OCI-LY7 (cell line): ENCODE measurements around the gene AP4B1.

Experiments
- EZH2phosphoT487 ChIP-seq: fragments of 200-600 bp; sonication (generic); IDR thresholded peaks from 2 replicates; pipeline ENCODE4 v1.6.1; 2018; ENCODE audit warnings: low read depth, borderline replicate concordance, mild to moderate bottlenecking, mixed run types, antibody characterized with exemption, low read length, moderate library complexity, mixed read lengths
- TF ChIP-seq, protein P1 (sequence below): fragments of 200-600 bp; sonication (generic); conservative IDR thresholded peaks from 2 replicates; pipeline ENCODE4 v1.5.1; 2014; ENCODE audit warnings: mild to moderate bottlenecking, antibody characterized with exemption, low read length, moderate library complexity, mixed read lengths

DNA sequence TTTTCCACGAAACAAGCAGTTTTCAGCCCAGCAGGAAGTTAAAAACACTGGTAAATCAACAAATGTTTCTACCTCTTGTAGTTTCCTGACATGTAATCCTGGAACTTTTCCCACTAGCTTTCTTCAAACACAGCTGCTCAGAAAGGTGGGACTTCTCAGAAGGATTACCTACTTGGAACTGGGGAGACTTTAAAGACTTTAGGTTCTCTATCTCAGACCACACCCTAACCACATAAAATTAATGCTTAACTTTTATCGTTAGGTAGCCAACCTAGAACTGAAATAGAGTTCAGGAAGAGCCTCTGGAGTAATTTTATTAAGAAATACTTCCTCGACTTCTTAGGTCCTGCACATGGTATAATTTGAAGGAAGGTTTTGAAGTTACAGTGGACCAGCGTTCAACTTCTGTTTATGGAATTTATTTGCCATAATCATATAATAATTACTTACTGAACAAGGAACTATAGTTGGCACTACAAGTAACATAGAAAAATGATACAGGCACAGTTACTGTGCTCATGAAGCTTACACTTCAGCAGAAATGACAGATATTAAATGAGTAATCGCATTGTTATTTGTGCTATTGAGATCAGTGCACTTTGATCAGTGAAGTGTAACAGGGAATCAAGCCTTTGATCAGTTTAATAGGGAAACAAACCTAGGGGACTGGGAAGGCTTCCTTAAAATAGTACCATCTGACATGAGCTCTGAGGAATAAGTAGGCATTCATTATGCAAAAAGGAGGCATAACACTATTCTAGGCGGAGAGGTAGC lies 17.0 kb downstream of the AP4B1 start, which contains the start of gene BCL2L15:
- TF ChIP-seq, protein P1, sequence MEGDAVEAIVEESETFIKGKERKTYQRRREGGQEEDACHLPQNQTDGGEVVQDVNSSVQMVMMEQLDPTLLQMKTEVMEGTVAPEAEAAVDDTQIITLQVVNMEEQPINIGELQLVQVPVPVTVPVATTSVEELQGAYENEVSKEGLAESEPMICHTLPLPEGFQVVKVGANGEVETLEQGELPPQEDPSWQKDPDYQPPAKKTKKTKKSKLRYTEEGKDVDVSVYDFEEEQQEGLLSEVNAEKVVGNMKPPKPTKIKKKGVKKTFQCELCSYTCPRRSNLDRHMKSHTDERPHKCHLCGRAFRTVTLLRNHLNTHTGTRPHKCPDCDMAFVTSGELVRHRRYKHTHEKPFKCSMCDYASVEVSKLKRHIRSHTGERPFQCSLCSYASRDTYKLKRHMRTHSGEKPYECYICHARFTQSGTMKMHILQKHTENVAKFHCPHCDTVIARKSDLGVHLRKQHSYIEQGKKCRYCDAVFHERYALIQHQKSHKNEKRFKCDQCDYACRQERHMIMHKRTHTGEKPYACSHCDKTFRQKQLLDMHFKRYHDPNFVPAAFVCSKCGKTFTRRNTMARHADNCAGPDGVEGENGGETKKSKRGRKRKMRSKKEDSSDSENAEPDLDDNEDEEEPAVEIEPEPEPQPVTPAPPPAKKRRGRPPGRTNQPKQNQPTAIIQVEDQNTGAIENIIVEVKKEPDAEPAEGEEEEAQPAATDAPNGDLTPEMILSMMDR = no peak
- TF ChIP-seq EZH2phosphoT487 = no peak
